ENCODE results near the gene LRRTM4.

DNA sequence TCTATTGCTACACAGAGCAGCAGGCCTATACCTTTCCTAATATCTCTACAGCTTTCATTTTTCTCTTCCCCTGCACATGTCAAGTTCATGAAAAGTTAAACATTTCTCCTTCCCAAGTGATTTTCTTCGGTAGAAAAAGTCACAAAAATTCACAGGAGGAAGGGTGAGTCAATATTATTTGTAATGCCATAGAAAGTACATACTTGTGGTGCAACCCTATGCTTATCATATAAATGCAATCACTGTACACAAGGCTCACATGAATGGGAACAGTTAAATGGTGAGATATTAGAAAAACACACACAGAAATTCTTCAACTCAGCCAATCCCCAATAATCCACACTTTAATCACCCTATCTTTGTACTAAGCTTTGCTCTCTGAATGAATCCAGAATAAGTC, 651.6 kb downstream of the LRRTM4 start:
- TF ChIP-seq POLR2A (IDR thresholded peaks at IDR 0.05; ENCODE audit: low read depth, low read length) (no peak), POLR2AphosphoS5 (IDR thresholded peaks at IDR 0.05; ENCODE audit: low read depth, low read length) (no peak), PAX5 (IDR thresholded peaks at IDR 0.05; ENCODE audit: insufficient read depth, low read length, severe bottlenecking) (no peak), POU2F2 (IDR thresholded peaks at IDR 0.05; ENCODE audit: low read depth, low read length) (no peak)

Measured in GM12891 (cell line).